CD4-positive, alpha-beta T cell treated with Interleukin-15 for 1 hour (primary cell): ENCODE measurements around the gene PLOD1.
"Not testable (repeated sequence)": the region's sequence is repeated elsewhere in the genome, so short reads cannot be mapped to it uniquely, and the experiment has no call there.

Experiments used
- DNase-seq: peaks from one replicate; pipeline ENCODE4 v3.0.0-alpha.2; 2020

PLOD1 gene

DNA sequence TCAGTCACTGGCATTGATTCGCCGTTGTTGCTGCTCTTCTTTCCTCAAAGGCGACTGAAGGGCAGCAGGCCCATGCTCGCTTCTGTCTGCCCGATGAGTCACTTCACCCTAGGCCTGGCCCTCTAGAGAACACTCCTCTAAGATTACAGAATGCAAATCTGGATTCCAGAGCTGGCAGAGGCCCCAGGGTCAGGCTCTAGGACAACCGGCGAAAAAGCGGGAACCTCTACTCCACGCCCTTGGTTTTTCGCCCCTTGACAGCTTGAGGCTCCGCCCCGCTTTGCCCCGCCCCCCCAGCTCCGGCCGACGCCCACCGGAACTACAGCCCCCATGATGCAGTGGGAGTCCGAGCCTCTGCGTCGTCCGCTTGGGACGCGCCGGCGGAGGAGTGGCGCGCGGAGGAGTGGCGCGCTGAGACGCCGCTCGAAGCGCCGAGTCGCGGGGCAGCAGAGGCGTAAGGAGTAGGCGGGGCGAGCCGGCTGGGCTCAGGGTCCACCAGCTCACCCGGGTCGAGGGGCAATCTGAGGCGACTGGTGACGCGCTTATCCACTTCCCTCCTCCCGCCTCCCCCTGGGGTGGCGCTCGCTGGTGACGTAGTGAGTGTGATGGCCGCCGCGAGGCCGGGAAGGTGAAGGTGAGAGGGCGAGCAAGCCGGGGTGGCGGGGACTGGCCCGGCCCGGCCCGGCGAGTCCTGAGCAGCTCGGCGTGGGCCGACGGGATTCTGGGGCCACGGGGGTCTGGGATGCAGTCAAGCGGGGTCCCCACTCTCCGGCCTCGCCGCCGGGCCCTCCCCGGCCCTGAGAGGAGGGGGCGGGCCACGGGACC is 45.5 kb downstream of the PLOD1 start, which contains the start of gene MFN2:
MFN2 (plus strand) TSS at position 594 of the 825 bp plus-strand sequence. CDS start 8,725 bp downstream, outside the sequence.
- DNase-seq, result peak; percentile 95

DNA sequence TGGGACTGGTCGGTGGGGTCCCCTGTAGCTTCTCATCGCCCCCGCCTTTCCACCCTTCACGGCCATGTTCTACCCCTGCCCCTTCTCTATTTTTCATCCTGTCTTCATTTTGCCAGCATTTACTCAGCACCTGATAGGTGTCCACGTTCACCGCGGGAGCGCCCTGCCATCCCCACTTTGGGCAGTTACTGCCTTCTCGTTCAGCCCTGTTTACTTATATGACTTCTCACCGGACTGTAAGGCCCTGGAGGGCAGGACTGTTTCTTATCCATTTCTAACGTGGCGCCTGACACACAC is 46.1 kb downstream of the PLOD1 start:
- DNase-seq, result no peak

DNA sequence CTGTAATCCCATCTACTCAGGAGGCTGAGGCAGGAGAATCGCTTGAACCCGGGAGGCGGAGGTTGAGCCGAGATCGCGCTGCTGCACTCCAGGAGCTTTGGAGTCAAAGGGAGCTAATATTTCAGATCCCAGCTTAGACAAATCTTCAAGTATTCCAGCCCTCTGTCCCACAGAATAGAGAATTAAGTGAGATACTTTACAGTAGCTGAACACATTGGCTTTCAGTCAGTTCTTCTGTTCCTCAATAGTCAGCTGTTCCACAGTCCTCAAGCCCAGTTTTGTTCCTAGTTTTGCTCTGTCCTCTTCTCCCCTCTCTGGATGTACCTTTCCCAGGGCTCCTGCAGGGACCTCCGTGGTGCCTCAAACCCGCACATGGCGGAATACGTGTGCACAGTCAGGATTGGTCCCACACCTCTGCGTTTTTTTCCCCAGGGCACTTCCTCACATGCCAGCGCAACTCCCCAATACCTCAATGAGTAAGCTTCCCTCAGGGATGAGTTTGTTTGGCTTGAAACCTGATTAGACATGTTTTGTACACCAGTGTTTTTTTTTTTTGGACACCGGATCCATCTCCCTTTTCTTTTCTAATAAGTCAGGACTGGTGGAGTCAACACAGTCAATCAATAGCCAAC is 47.0 kb downstream of the PLOD1 start:
- no peak for DNase-seq

DNA sequence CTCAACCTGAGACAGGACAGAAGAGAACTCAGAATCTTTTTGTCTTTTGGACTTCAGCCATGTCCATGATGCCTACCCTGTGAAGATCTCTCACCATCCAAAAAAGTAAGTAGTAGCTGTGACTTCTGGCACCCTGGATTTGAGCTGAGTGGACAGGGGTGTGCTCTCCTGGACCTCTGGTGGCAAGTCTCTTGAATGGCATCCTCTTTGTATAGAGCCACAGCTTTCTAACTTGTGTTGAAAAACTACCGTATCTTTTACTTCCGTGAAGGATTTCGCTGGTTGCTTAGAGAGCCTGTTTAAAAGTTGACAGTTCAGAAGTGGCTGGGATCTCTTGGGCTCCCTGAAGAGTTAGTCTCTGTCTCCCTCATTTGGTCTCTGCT is 47.5 kb downstream of the PLOD1 start:
- no peak for DNase-seq

DNA sequence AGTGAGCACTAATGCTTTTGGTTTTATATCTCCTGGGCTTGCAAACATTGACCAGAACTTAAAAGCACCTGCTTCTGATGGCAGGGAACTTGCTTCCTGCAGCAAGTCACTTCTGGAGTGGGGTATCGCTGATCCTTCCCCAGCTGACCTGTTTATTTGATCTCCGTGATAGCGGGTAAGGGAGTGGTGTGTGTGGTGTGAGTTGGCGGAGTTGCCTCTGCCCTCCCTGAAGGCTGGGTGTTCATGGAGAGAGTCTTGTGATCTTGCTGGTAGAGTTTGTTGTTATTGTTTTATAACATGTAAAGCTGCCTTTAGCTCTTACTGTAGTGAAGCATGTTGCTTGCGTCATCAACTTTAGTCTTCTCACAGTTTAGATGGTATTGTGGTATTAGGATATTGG is 49.6 kb downstream of the PLOD1 start:
- DNase-seq, result no peak

DNA sequence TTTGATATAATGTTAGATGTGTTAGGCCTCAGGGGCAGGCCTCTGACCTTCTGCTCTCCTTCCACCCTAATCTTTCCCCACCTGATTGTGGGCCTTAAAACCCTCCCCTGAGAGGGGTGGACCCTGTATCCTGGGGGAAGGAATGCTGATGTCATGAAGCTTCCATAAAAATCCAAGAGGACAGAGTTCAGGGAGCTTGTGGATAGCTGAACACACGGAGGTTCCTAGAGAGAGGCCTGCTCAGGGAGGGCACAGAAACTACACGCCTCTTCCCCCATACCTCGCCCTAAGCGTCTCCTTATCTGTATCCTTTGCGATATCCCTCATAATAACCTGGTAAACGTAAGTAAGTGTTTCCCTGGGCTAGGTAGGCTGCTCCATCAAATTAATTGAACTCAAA is 50.1 kb downstream of the PLOD1 start:
- DNase-seq, result no peak

DNA sequence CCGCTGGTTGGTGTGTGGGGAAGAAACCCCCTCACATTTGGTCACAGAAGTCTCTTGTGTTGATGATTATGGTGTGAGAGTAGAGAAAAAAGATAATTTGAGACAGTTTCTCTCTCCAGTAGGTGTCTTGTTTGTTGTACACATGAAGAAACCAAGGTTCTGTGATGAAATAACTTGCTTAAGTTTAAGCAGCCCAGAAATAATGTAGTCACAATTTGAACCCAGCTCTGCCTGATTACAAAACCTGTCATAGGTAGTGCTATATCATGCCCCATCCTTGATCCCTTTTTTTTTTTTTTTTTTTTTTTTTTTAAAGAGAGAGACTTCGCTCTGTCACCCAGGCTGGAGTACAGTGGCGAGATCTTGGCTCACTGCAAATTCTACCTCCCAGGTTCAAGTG is 50.7 kb downstream of the PLOD1 start:
- DNase-seq, result no peak

DNA sequence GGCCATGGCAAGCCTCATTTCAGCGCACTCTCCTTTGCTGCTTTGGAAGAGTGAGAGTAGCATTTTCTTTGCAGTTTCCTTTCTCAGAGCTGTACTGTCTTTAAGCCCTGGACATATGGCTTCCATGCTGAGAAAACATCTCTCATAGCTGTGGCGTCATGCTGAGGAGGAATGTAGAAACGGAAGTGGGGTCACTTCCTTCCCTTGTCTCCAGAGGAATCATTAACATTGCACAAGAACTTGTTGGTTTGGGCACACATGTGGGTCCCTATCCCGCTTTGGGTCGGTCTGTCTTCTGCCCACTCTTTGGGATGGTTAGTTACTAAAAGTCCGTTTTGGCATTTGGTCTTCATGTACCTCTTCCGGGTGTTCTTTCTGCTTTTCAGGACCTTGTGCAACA is 51.3 kb downstream of the PLOD1 start:
- no peak for DNase-seq

DNA sequence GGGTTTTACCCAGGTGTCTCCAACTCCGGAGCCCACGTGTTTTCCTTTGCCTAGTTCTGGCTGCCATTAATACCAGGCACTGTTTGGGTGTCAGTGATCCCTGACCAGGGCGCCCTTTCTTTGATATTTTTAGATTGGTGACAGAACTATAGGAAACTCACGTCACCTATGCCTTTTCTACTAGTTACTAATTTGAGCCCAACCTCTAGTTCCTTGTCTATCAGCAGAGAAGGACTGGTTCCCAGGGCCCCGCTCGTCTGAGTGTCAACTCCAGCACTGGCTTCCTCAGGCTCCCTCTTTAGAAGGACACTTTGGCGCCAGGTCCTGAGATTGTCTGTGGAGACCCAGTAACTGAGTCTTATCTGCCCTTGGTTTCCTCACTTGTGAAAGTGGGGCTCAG is 55.2 kb downstream of the PLOD1 start:
- no peak for DNase-seq

DNA sequence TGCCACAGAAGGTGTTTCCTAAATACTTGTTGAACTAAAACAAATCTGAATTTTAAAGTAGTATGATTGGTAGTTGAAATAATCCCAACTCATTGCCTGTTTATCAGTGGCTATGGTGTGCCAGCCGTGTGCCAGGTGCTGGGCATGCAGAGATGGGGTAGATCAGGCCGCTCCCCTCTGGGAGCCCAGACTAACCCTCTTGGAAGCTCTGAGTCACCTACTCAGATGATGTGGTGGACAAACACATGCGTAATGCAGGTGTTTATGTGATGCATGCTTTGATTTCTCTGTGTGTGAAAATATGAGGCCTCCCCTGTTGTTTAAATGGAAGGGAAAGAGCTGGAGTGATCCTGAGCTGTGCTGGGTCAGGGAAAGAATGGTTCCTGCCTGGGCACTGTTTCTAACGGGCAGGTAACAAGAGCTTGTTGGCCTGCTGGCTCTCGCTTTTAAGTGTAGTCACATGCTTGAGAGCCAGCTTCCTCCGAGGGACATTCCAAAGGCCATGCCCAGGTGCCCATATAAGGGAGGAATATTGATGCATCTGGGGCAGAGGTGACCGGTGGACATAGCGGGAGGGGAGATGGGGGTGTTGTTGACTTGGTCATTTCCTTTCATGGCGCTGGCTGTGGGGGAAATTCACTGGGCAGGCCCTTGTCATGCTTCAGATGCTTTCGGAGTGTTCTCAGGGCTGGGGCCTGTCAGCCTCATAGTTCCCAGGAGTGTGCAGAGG is 56.0 kb downstream of the PLOD1 start:
- DNase-seq, result no peak

DNA sequence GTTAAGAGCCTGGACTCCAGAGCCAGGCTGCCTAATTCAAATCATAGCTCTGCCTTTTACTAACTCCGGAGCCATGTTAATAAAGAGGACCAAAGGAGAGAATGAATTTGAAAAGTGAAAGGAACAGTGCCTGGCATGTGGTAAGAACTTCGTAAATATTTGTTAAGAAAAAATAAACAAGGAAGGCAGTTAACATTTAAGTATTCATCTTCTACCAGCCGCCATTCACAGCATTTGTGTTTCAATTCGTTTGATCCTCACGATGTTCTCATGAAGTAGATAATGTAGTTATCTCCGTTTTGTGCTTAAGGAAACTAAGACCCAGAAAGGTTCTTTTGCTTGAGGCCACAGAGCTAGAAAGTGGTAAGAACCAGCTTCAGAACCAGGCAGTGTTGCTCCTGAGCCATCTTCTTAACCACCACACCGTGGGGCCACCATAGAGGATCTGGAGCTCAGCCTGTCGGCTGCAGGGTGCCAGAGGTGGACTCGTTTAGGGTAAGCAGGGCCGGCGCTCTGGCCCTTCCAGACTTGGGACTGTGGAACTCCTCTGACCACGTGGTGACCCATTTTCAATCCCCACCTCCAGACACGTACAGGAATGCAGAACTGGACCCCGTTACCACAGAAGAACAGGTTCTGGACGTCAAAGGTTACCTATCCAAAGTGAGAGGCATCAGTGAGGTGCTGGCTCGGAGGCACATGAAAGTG is 57.6 kb downstream of the PLOD1 start:
- DNase-seq, result no peak

DNA sequence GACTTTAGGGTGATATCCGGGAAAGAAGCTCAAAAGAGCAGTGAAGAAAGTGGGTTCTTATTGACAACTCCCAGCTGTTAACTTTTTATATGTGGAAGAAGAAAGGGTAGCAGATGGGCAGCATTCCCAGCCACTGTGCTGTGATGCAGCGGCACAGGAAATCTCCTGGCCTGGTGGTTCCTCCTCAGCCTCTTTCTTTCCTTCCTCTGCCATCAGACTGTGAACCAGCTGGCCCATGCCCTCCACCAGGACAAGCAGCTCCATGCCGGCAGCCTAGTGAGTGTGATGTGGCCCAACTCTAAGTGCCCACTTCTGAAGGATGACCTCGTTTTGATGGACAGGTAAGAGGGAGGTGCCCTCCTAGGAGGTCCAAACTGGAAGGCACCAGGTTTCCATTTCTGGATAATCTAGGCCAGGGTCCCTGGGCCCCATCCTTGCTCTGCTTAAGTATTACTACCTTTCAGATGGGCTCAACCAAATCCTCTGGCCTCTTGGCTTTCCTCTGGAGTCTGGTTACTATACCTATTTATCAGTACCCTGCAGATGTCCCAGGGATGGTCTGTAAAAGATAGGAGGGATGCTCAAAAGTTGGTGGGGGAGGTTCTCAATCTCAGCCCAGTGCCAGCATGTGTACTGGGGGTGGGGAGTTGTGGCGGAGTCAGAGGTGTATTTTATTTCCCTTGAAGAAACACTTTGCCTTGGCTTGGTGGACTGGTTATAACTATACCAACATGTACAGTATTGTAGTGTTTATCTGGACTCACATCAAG is 62.7 kb downstream of the PLOD1 start:
- no peak for DNase-seq

DNA sequence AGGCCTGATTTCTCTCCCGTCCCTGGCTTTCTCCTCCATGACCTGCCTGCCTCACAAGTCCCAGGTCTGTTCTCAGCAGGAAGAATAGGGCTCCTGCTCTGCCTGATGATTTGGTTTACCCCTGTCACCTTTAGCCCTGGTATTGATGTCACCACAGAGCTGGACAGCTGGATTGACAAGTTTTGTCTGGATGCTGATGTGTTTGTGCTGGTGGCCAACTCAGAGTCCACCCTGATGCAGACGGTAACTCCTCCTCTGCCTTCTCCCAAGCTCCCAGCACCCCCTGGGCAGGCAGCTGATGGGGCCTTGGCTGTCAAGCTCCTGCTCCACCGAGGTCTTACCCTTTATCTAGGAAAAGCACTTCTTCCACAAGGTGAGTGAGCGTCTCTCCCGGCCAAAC is 64.1 kb downstream of the PLOD1 start:
- DNase-seq, result no peak

DNA sequence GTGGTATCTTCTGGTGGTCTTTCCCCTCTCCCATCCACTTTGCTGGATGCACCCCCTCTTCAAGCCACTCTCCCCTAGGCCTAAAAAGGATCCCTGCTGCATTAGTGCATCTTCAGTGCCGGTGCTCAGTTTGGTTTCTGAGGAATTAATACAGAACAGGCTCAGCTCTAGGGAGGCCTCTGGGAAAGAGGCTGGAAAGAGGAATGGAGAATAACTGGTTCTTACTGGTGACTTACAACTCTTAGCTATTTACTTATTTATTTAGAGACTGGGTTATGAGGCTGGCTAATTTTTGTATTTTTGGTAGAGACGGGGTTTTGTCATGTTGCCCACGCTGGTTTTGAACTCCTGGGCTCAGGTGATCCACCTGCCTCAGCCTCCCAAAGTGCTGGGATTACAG is 64.7 kb downstream of the PLOD1 start:
- no peak for DNase-seq

DNA sequence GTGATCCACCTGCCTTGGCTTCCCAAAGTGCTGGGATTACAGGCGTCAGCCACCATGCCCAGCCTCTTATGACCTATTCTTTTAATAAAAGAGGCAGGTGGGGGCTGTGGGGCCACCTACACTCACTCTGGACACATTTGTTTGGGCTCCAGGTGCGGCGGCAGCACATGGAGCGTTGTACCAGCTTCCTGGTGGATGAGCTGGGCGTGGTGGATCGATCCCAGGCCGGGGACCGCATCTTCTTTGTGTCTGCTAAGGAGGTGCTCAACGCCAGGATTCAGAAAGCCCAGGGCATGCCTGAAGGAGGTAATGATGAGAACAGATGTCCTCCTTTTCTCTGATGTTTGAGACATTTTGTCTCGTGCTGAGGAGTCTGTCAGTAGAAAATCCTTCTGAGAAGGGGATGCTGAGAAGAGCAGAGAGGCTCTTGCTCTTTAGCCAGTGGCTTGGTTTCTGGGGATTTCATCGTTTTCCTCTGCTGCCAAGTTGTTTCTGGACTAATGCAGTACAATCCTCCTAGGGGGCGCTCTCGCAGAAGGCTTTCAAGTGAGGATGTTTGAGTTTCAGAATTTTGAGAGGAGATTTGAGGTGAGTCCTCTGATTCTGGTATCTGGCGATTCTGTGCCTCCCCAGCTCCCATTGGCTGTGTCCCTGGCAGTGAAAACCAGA is 66.9 kb downstream of the PLOD1 start:
- DNase-seq, result no peak

DNA sequence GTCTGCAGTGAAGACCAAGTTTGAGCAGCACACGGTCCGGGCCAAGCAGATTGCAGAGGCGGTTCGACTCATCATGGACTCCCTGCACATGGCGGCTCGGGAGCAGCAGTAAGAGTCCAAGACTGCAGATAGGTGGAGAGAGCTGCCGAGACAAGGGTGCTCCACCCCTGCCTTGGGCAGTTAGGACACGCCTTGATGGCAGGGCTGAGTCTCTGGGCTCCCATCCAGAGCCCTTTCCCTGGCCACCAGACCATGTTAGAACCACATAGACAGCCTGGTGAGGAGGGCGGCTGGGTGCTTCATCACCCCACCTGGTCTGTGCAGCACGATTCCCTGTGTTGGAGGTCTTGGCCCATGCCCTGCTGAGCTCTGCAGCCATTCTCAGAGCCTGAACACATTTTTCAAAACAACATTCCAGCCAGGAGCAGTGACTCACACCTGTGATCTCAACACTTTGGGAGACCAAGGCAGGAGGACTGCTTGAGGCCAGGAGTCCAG is 67.5 kb downstream of the PLOD1 start:
- no peak for DNase-seq

DNA sequence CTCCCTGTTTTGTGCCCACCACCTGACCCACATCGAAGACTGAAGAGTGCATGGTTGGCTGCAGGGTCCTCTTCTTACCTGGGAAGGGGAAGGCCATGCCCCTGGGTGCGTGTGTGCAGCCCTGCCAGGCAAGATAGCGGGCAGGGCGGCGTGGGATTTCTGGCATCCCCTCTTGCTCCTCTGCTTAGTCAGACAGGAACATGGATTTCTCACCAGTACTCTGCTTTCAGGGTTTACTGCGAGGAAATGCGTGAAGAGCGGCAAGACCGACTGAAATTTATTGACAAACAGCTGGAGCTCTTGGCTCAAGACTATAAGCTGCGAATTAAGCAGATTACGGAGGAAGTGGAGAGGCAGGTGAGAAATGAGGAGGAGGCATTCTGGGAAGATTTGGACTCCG is 69.2 kb downstream of the PLOD1 start:
- no peak for DNase-seq

DNA sequence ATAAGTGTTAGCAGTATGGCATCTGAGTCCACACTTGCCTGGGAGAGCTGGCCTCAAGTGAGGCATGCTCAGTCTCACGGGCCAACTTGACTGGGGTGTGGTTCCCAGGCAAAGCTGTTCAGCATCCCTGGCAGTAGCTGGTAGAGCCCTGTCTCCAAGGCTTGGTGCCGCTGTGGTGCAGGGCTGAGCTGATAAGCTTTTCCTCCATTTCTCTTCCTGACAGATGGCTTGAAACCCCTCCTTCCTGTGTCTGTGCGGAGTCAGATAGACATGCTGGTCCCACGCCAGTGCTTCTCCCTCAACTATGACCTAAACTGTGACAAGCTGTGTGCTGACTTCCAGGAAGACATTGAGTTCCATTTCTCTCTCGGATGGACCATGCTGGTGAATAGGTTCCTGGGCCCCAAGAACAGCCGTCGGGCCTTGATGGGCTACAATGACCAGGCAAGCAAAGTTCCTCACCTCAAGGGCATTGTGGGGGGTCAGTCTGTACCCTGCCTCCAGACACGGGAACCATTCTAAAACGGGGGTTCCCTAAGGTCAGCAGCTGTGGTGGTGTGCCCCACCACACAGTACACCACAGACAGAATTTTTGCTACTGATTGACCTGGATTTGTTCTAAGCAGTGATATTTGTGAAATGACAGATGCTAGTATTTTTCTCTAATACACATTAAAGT is 71.1 kb downstream of the PLOD1 start:
- DNase-seq, result no peak

DNA sequence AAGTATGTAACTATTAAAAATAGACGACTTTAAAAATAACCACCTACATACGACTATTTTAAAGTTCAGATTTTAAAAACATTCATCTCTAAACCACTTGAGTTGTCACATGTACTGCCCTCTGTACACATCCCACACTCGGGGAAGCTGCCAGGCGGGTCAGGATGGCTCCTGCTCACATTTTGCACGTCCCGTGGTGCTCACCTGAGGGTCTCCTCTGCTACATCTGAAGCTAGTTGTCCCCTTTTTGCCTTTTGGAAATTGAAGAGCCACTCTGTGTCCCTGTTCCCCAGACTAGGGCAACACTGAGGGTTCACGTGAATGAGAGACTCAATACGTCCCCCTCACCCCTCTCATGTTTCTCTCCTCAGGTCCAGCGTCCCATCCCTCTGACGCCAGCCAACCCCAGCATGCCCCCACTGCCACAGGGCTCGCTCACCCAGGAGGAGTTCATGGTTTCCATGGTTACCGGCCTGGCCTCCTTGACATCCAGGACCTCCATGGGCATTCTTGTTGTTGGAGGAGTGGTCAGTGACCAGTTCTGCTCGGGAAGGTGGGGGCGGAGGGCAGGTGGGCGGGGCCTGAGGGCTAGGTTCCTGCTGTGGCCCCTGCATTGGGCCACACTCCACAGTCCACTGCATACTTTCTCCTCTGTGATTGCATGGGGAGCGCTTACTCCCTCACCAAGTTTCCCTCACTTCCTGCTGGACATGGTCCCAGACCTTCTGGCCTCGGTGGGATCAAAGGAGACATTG is 71.8 kb downstream of the PLOD1 start:
- DNase-seq, result no peak

DNA sequence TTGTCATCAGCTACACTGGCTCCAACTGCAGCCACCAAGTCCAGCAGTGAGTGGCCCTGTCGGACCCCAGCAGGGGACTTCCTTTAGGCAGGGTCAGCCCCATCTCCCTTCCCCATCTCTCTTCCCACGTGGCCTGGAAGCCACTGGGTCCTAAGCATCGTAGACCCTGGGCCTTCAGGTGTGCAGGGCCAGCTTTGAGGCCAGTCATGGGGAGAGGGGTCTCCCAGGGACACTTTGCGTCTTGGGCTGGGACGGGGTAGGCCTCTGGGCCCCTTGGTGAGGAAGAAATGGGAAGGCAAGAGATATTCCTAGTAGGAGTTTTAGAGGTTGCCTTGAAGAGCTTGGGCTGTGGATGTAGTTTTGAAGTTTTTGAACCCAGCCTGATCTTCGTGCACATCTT is 72.7 kb downstream of the PLOD1 start:
- no peak for DNase-seq

DNA sequence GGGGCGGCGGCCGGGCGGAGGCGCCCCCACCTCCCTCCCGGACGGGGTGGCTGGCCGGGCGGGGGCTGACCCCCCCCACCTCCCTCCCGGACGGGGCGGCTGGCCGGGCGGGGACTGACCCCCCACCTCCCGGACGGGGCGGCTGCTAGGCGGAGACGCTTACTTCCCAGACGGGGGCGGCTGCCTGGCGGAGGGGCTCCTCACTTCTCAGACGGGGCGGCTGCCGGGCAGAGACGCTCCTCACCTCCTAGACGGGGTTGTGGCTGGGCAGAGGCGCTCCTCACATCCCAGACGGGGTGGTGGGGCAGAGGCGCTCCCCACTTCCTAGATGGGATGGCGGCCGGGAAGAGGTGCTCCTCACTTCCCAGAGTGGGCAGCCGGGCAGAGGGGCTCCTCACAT is 73.8 kb downstream of the PLOD1 start:
- not testable (repeated sequence) for DNase-seq
